Measurements from ENCODE around the gene SESTD1.
A peak's percentile ranks its signal among the peaks of the same experiment; 100 is the strongest.
"Not testable (repeated sequence)": the region's sequence is repeated elsewhere in the genome, so short reads cannot be mapped to it uniquely, and the experiment has no call there.

SESTD1 gene

DNA sequence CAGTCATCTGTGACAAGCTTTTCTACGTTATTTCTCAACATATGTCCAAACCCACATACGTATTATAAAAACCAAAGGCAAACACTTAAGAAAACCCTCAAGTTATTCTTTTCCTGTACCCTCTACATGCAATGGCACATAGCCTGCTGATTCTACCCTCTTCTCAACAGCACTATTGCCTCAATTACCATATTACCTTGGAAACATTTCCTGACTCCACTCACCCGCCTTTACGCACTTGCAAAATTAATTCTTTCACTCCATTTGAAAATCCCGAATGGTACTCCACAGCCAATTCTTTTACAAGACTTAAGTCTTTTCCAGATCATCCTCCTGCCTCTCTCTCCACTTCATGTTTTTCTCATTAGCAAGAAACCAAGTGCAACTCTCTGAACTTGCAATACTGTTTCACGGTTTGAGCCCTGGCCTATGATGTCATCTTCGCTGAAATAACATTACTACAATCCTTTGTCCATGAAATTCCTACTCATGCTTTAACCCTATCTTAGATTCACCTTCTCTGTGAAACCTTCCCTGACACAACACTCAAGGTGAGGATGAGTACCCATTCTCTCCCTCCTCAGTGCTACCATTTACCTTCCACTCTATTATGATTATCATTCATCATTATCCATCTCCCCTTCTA is 29.0 kb downstream of the SESTD1 start:
- no peak for DNase-seq

DNA sequence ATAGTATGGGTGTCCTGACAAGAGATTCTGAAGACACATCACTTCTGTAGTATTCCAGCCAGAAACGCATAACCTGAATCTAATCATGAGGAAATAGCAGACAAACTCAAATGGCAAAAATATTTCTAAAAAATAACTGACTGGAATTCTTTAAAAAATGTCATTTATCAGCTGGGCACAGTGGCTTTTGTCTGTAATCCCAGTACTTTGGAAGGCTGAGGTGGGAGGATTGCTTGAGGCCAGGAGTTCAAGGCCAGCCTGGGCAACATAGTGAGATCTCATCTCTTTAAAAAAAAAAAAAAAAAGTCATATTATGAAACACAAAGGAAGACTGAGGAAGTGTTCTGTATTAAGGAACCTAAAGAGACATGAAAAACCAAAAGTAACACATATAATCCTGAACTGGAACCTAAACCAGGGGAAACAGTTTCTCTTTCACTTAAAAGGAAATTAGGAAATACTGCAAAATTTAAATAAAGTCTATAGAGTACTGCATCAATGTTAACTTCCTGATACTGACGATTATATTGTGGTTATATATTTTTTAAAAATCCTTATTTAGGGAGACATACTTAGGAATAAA is 29.9 kb downstream of the SESTD1 start:
- no peak for DNase-seq

DNA sequence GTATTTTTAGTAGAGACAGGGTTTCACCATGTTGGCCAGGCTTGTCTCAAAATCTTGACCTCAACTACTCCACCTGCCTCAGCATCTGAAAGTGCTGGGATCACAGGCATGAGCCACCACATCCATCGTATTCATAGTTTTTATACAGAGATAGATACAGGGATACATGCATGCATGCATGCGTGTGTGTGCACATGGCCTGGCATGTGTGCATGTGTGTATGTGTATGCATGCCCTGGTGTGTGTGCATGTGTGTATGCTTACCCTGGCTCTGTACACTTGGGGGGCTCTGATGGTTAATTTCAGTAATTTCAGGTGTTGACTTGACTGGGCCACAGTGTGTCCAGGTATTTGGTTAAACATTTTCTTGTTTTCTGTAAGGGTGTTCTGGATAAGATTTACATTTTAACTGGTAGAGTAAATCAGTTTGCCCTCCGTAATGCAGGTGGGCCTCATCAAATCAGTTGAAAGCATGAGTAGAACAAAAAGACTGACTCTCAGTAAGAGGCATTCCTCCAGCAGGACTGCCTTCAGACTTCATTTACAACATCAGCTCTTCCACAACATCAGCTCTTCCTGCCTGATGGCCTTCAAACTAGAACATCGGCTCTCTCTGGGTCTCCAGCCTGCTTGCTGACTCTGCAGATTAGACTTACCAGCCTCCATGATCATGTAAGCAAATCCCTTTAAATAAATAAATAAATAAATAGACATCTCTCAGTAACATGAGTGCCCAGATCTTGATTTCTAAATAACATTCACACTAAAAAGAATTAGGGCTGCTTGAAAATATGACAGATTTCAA is 30.8 kb downstream of the SESTD1 start:
- no peak for DNase-seq

DNA sequence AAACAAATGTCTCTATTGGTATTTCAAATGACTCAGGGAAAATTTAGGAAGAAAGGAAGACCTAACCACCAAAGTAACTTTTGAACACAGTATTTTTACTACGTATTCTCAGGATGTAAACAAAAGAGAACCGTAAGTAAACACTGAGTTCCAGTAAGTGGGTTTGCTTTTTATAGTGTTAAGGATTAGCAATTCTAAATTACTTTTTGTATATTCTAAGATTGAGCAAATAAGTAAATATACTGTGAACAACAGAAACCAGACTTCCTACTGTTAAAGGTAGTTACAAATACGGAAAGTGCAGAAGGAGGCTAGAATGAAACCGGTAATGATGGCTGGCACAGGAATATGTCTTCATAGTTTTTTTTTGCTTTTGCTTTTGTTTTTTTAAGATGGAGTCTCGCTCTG is 31.5 kb downstream of the SESTD1 start:
- DNase-seq: no peak

DNA sequence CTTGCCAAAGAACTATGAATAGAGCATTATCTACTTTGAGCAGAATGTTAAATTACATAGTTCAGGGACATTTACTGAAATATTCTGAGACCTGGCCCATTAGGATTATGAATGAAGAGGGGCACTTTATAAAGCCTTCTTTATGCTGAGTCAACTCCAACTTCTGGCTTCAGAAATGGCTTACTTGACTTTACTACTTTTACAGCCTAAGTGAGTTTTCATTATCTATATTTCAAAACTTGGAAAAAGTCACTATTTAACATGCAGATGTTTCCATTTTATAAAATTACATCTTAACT is 37.7 kb downstream of the SESTD1 start:
- no peak for DNase-seq

DNA sequence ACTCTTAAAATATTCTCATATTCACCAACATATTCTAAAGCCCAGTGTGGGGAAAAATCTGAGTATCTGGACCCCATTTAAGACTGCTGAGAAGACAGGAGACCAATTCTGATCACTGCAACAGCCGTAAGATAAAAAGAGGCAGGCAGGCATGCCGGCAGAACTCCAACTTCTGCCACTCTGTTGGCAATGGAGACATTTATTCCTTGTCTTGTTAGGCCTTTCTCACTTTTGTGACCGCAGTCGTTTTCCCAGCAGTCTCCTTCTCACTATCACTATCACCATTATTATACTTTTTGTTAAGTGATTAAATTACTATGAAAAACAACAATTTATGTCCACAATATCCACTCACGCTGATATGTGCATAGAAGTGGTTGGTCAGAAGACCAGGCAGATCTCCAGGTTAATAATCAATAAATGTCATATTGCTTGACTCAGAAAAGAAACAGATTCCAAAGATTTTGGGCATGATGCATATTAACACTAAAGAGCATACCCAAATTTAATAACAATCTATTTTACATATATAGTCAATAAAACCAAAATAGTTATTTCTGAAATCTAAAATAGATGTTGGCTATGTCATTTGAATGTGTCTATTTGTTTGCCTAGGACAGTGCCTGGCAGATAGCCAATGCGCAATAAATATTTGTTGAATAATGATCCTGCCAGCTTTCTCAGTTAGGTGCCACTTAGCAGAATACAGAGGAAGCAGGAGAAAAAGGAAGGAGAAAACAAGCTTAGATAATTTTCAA is 38.2 kb downstream of the SESTD1 start:
- no peak for DNase-seq

DNA sequence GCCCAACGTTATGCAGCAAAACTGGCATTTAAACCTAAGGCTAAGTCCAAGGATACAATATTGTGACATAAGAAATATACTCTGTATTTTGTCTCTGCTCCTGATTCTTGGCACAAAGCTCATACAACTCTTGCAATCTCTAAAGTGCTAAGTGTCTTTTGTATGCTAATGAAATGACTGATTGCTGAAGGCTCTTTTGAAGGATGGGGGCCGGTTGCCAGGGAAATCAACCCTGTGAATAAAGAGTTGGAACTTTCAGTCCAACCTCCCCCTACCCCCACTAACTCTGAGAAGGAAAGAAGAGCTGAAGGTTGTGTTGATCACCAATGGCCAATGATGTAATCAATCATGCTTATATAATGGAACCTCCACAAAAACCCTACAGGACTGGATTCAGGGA is 40.3 kb downstream of the SESTD1 start:
- DNase-seq: no peak

DNA sequence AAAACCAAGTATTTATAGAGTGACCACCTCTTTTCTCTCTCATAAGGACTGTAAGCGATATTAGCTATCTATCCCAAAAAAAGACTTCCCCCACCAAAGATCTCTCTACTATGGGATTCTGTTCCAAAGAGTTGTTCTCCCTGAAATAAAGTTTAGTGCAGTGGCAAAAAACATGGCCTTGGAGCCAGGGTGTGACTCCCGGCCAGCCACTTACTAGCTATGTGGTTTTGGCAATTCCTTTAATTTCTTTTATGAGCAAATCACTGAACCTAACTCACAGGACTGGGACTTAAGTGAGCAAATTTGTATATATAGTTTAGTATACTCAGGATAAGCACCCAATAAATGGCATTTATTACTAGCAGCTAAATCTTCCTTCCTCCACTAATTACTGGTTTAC is 42.6 kb downstream of the SESTD1 start:
- DNase-seq: no peak

DNA sequence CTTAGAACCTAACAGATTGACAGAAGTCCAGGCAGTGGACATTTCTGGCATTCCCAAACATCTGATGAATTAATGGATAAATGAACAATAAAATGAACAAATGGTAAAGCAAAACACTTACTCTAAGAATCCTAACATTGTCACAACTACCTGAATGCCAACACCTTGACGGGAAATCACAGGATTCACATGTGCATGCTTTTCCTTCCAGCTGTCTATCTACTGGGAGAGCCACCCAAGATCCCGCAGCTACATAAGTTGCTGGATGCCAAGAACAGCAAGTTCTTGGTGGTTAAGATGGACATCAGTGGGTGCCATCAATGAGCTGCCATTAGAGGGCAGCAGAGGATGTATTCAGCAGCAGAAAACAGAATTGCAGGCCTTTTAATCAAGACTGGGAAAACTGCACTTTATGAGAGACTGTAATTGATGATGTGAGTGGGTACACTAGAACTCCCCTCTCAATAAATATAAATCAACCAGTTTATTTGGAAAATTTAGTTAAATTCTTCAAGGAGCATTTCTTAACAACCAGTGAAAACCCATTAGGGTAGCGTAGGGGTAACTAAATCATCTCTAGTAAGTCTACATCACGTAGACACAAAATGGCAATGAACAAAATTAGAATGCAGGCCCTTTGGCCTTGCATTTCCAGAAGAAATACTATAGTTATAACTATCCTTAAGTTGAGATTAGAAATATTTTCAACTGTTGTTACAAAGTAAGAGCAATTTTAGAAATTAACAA is 45.6 kb downstream of the SESTD1 start:
- peak; percentile 57 for DNase-seq

DNA sequence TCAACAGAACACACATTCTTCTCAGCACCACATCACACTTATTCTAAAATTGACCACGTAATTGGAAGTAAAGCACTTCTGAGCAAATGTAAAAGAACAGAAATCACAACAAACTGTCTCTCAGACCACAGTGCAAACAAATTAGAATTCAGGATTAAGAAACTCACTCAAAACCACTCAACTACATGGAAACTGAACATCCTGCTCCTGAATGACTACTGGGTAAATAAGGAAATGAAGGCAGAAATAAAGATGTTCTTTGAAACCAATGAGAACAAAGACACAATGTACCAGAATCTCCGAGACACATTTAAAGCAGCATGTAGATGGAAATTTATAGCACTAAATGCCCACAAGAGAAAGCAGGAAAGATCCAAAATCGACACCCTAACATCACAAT is 50.0 kb downstream of the SESTD1 start:
- DNase-seq: not testable (repeated sequence)

DNA sequence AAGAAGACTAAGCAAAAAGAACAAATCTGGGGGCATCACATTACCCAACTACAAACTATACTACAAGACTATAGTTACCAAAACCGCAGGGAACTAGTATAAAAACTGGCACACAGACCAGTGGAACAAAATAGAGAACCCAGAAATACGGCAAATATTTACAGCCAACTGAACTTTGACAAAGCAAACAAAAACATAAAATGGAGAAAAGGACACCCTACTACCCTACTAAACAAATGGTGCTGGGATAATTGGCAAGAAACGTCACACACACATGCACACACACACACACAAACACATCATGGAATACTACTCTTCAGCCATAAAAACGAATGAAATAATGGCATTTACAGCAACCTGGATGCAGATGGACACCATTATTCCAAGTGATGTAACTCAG is 53.3 kb downstream of the SESTD1 start:
- DNase-seq: no peak

DNA sequence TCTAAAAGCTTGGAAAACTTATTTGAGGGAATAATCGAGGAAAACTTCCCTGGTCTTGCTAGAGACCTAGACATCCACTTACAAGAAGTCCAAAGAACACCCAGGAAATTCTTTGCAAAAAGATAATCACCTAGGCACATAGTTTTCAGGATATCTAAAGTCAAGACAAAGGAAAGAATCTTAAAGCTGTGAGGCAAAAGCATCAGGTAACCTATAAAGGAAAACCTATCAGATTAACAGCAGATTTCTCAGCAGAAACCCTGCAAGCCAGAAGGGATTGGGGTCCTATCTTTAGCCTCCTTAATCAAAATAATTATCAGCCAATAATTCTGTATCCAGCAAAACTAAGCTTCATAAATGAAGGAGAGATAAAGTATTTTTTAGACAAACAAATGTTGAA is 56.4 kb downstream of the SESTD1 start:
- DNase-seq: not testable (repeated sequence)

DNA sequence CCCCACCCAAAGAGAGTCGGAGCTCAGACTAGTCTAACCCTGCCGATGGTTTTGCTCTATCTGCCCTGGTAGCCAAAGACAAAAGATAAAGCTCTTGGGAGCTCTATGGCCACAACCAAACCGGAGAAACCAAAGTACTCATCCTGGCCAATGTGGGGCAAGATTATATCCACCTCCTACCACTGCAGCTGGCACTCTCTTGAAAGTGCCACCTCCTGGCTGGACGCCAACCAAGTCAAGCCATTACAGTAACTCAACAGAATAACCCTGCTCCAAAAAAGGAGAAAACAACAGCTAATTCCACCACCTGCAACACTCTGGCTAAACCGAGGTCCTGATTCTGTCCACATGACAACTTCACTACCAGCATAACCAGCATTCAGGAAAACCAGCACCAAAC is 57.6 kb downstream of the SESTD1 start:
- DNase-seq: no peak

DNA sequence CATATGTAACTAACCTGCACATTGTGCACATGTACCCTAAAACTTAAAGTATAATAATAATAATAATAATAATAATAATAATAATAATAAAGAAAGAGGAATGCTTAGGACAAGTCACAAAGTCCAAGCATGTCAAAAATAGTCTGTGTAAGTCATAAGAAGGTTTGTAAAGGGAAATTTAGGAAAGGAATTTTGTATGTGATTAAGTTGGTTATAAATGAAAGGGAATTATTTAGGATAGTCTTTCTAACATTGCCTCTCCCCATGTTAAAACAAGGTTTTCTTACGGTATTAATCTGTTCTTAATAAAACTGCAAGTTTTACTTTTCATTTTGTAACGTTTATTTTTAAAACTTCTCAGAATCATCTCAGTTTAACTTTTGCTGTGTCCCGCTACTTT is 62.8 kb downstream of the SESTD1 start:
- DNase-seq: no peak

DNA sequence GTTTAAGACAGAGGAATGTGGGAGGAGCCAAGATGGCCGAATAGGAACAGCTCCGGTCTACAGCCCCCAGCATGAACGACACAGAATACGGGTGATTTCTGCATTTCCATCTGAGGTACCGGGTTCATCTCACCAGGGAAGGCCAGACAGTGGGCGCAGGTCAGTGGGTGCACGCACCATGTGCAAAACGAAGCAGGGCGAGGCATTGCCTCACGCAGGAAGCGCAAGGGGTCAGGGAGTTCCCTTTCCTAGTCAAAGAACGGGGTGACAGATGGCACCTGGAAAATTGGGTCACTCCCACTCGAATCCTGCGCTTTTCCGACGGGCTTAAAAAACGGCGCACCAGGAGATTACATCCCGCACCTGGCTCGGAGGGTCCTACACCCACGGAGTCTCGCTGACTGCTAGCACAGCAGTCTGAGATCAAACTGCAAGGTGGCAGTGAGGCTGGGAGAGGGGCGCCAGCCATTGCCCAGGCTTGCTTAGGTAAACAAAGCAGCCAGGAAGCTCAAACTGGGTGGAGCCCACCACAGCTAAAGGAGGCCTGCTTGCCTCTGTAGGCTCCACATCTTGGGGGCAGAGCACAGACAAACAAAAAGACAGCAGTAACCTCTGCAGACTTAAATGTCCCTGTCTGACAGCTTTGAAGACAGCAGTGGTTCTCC is 68.6 kb downstream of the SESTD1 start:
- not testable (repeated sequence) for DNase-seq

DNA sequence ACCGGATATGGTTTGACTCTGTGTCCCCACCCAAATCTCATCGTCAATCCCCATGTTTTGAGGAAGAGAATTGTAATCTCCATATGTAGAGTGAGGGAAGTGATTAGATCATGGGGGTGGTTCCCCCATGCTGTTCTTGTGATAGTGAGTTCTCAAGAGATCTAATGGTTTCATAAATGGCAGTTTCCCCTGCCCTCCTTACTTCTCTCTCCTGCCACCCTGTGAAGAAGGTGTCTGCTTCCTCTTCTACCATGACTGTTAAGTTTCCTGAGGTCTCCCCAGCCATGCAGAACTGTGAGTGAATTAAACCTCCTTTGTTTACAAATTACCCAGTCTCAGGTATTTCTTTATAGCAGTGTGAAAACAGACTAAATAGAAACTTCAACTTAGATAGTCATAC is 69.5 kb downstream of the SESTD1 start:
- no peak for DNase-seq

DNA sequence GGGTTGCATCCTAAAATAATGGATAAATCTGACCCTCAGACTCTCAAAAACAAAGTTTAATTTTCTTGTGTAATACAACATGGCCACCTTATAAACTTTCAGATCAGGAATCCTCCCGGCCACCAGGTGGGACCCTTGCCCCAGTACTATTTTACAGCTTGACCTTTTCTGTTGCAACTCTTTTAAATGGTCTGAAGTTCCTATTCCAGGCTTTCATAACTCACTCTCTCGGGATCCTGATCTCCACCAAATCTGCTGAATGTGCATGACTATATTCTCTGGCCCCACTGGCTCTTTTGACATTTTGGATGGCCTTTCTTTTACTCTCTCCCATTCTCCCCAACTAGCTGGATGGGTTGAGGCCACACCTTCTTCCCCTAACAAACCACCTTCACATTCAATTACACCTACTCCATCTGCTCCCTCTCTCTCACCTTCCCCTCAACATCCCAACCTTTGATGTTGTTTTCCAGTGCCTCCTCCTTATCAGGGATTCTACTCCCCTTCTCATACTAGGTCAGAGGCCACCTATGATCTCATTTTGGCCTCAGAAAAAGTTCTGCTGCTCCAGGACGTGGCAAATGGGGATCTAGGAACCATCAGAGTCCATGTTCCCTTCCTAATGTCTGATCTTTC is 70.8 kb downstream of the SESTD1 start:
- DNase-seq: no peak

DNA sequence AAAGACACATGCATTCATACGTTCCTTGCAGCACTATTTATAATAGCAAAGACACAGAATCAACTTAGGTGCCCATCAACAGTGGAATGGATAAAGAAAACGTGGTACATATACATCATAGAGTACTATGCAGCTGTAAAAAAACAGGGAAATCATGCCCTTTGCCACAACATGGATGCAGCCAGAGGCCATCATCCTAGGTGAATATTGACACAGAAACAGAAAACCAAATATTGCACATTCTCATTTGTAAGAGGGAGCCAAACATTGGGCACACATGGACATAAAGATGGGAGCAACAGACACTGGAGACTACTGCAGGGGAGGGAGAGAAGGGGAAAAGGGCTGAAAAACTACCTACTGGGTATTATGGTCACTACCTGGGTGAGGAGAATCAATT is 73.5 kb downstream of the SESTD1 start:
- DNase-seq: no peak

DNA sequence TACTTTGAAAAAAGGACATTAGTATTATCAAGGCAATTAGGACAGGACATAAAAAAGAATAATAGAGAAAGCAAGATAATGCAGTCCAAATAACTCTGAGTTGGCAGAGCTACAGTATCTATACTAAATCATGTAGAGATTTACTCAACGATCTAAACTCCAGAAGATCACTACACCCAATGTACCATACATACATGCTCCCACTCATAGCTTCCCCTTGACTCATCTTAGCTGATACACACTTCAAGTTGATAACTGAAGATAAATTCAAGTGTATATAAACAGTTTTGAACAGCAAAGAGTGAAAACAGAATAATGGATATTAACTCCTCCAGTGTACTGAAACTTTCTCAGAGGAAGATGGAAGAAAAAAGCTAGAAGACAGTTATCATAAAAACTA is 78.5 kb downstream of the SESTD1 start:
- no peak for DNase-seq

DNA sequence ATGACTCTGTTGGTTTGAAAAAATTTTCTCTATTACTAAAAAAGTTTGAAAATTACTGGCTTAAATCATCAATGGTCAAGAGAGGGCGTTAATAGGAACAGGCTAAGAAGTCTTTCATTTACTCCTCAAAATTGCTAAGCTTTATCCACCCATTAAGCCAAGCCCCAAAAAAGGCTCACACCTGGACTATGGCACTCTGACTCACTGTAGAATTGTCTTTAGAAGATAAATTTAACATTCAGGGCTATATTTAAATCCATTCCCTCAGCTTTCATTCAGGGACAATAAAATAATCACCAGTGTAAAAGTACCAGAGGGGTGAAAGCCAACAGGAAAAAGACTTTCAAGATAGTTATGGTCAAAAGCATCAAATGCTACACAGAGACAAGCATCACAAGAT is 80.0 kb downstream of the SESTD1 start:
- no peak for DNase-seq

DNA sequence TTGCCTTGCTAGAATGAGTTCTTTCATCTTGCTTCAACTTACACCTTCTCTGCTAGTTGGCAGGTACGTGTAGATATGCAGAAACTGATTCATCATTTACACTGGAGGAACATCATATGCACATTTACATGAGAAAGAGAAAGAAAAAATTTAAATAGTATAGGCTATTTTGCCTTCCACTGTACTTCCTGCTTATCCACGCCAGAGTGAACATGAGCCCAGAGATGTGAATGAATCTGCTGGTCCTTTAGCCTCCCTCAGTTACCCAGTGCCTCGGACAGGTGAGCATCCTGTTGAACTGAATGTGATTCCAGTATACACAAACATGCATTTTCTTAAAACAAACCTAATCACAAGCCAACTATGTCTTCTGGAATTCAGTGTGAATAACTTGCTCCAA is 83.6 kb downstream of the SESTD1 start:
- DNase-seq: no peak

DNA sequence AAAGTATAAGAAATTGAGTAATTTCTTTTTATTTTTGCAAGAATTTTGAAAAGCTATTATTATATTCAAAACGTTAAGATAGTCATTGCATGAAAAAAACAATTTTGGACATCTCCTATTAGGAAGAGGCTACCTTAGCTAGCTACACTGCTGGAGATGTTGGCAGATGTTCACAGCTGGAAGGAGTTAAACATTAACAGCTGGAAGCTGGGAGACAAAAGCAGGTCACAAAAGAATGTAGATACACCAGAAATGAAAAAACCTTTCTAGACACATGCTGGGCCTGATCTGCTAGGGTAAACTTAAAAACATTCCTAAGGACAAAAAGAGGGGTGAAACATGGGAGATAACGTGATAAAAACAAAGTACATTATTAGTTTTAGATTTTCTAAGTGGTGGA is 84.4 kb downstream of the SESTD1 start:
- DNase-seq: no peak
